GM12892 (cell line): ENCODE measurements around the gene TMPRSS3.

Source experiments
- POLR2A ChIP-seq: IDR thresholded peaks from 2 replicates; pipeline ENCODE4 v1.6.1; 2011; ENCODE audit warnings: low read depth, low read length, control low read depth
- POLR2AphosphoS5 ChIP-seq: IDR thresholded peaks from 2 replicates; pipeline ENCODE4 v1.6.1; 2011; ENCODE audit warnings: low read depth, low read length, control low read depth
- TAF1 ChIP-seq: IDR thresholded peaks from 2 replicates; pipeline ENCODE4 v1.6.1; 2011; ENCODE audit warnings: low read depth, mild to moderate bottlenecking, control low read depth, low read length, borderline replicate concordance

DNA sequence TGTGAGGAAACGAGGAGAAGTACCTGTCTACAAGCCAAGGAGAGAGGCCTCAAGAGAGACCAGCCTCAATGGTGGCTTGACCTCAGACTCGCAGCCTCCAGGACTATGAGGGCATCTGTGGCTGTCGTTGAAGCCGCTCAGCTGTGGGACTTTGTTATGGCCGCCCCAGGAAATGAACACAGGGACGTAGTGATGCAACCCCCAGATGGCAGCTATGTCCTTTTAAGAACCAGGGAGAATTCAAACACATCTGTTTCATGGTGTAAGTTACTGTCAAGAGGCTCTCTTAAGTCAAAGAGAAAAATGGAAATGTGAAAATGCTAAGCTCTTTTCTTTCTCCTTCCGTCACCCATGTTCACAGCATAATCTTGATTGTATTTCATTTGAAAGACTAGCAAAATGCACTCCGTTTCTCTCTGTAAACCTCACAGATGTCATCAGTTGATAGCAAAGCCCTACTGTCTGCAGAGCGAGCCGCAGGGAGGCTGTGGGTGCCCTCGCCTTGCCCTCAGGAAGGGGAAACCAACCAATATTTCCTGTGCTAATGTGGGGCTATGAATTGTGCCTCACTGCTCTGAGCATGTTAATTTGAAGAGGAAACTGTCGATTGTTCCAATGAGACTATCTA, 29.2 kb upstream of the TMPRSS3 start:
- TF ChIP-seq POLR2A (no peak), POLR2AphosphoS5 (no peak; the same call in 1 of the 2 replicates), TAF1 (no peak)
